Measurements from ENCODE around the gene TRIM62.

GRCh38 chr1:33188572-33189275 lies 6.9 kb upstream of the TRIM62 start:
- TF ChIP-seq POLR2AphosphoS5 (IDR thresholded peaks at IDR 0.05) (no peak), CTCF (IDR thresholded peaks at IDR 0.05 in 8 of 11, conservative IDR thresholded peaks at IDR 0.05 in 3 of 11) (no peak)
